HG02759 (cell line): Measurements from ENCODE around the gene SLC1A2.

ENCODE experiments used
- ATAC-seq: cut with Tn5 transposase; IDR thresholded peaks from one replicate; pipeline ENCODE4 v1.9.1; 2021; ENCODE audit warnings: mild to moderate bottlenecking, moderate library complexity; ENCODE audit not compliant: unreplicated experiment

SLC1A2 gene

GRCh38 chr11:35419184-35419829 is at the start of gene SLC1A2:
Gene SLC1A2 (minus strand): TSS chr11:35419558. CDS start chr11:35418966, 592 bp downstream.
- ATAC-seq = no peak

- ATAC-seq = no peak
Observed at GRCh38 chr11:35466058-35466457, 46.7 kb upstream of the SLC1A2 start.

- ATAC-seq = no peak
Observed at GRCh38 chr11:35464308-35464707, 45.0 kb upstream of the SLC1A2 start.

GRCh38 chr11:35463331-35463751 is 44.0 kb upstream of the SLC1A2 start:
- ATAC-seq = no peak

GRCh38 chr11:35461917-35462538 is 42.7 kb upstream of the SLC1A2 start:
- no peak for ATAC-seq

DNA sequence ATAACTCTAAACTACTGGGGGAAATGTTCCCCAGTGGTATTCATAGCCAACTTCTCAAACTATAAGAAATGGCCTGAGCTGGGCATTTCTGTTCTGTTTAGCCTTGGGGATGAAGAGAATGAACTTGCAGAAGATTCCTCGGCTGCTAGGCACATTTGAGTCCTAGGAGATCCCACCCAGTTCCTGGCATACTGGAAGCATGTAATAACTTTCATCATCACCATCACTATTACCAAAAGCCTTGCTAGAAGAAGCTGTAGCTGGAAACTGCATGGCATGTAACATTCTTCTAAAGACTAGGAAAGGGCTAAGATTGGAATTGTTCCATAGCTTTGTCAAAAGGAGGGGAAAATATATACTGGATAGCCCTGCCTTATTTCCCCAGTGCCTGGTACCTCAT is 40.1 kb upstream of the SLC1A2 start:
- no peak for ATAC-seq

DNA sequence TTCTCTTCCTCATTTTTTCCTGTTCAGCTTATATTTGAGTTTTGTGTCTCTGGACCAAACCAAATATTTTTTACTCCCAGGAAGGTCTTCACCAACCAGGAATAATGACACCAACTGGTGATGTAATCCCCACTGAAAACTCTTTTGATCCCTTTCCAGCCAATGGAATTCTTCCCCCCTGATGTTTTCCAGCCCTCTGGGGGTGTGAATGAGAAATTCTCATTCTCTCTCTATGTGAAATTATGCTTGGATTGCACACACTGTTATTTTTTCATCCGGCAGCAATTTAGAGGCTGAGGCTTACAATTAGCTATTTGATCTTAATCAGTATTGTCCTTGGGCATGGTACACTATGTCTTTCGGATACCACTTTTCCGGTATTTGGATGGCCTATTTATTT is 39.5 kb upstream of the SLC1A2 start:
- no peak for ATAC-seq

- no peak for ATAC-seq
Observed at GRCh38 chr11:35454362-35454761, 35.0 kb upstream of the SLC1A2 start.

DNA sequence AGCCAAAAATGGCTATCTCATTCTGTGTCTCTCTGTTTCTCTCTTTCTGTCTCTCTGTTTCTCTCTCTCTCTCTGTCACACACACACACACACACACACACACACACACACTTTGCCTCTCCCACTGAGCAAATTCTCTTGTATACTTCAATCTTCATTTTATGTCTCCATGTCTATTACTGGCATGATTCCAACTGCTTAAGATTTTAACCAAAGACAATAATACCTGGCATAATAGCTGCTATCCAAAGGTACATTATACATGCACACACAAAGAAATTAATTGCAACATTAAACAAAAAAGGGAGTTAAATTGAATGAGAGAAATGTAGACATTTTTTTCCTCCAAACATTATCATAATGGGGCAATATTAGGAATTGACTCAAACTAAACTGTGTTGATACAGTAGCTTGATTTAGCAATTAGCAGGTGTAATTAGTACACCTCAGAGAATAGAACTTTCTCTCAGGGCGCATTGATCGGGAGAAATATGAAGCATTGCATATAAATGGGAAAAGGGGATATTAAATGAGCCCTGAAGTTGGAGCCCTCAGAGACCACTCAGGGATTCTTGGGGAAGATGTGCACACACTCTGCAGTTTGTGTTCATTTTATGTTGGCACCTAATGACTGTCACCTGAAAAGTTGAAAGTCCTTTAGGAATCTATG is 17.4 kb upstream of the SLC1A2 start:
- no peak for ATAC-seq

DNA sequence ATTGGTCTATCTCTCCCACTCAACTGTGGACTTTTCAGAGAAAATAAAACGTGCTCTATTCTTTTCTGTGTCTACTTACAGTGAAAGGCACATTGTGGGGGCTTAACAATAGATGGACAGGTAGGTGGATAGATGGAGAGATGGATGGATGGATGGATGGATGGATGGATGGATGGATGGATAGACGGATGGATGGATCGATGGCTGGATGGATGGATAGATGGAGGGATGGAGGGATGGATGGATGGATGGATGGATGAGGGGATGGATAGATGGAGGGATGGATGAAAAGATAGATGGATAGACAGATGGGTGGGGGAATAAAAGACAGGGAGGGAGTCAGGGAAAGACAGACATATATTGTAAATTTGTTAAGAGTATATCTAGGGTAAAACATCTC is 14.2 kb upstream of the SLC1A2 start:
- no peak for ATAC-seq

DNA sequence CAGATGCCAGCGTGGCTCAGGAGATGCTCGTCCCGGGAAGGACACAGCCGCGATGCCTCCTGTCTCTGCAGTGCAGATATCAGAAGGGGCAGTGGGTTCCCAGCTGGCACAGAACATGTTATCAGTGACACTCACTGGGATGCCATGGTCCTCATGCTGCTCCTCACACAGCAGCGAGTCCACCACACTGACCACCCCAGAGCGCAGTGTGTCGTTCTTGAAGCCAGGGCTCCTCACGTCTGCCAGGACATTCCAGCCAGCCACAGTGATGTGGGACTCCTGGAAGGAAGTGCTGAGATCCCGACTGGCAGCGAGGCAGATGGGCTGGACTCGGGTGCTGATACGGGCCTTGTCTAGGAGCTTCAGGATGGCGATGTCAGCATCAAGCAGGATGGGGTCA is 13.1 kb upstream of the SLC1A2 start:
- no peak for ATAC-seq

DNA sequence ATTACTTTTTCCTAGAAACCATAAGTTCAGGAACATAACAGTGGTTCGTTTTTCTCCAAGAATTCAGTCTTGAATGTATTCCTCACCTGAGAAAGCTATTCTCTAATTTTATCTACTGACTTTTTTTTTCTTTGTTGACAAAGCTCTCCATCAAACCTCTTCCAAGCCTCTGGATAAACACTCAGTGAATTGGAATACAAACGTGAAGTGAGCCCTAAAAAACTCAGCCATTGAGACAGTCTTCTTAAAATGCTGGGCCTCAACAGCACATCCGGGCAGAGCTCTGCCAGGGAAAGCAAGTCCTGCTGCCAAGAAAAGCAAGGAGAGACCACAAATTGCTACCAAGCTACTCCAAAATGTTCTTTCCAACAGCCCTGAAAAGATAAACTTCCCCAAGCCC is 7.7 kb upstream of the SLC1A2 start:
- no peak for ATAC-seq

- ATAC-seq = no peak
Observed at GRCh38 chr11:35426351-35426750, 7.0 kb upstream of the SLC1A2 start.

GRCh38 chr11:35425603-35426212 is 6.3 kb upstream of the SLC1A2 start:
- ATAC-seq = no peak

DNA sequence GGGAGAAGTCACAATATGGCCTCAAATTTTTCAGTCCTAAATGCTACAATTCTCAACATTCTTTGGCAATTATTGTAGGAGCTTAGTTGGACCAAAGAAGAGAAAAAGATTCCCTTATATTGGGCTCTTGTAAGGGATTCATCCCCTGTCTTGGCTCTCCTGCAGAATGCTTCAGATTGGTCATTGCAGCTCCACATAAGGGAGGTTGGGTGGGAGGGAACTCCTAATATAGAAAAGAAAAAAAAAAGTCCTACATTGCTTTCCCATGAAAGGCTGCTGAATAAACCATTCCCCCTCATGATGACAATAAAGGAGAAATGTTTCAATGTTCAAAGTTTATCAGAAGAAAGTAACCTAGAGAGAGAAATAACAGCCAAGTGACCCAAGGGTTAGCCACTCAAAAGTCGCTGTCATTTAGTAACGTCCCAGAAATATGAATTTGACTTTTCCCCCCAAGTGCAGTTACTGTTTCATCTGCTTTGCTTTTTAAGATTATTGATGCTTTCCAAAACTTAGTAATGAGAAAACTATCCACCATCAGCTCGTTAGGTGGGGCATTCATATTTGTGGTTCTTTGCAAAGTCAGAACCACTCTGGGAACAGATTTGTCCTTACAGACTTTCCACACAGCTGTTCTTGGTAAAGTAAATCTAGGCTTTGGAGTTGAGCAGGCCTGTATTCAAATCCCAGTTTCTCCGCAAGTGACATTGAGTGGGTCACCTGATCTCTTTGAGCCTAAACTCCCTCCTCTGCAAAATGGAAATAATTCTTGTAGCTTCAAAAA is 5.0 kb upstream of the SLC1A2 start:
- no peak for ATAC-seq

DNA sequence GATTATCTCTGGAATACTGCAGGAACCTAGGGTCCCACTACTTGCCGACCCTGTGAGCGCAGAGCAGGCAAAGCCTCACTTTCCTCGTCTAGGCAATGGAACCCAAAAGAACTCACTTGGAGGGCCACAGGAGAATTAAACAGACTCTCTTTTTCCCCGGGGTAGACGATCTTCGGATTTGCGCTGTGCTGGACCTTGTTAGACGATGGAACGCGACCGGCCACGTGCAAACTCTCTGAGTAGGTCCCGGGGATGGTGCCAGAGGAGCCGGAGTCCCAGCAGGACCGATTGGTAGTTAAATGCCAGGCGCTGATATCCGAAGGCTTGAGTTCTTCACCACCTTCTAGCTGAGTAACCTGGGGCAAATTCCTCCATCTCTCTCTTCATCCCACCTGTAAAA is 1.0 kb upstream of the SLC1A2 start:
- ATAC-seq = no peak

- no peak for ATAC-seq
Observed at GRCh38 chr11:35419830-35420333, 524 bp upstream of the SLC1A2 start.

- no peak for ATAC-seq
Observed at GRCh38 chr11:35418282-35419183, 825 bp downstream of the SLC1A2 start.

DNA sequence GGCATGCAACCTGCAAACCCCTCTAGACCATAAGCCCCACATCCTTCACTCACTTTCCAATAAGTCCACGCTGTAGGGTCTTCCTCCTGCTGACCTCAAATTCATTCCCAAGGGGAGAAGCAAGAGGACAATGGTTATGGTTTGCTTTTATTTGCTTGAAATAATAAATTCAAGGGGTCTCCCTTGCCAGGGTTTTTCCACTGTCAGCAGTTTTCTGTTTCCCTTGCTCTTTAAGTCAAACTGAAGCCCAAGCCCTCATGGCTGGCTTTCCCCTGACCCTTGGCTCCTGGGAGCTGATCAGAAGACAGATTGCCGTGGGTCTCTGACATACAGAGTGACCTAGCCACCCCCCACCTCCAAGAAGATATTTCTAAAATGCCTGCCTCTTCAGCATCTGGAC is 3.9 kb downstream of the SLC1A2 start:
- ATAC-seq = no peak

- no peak for ATAC-seq
Observed at GRCh38 chr11:35414776-35415175, 4.6 kb downstream of the SLC1A2 start.
